Endothelial cell of umbilical vein (primary cell): ENCODE results near the gene SAMD4A. TPM values are rescaled to one million over a fixed set of nuclear protein-coding genes. Genes with fewer than 3 reads are reported as not detected.
A peak's percentile ranks its signal among the peaks of the same experiment; 100 is the strongest.

Experiments
- BruUV-seq: library from RNA; stranded (reverse); fragments of 400-500 nt; replicated peaks from 2 replicates; lab custom pipeline; 2021; lab: Mats Ljungman, UMichigan
- CTCF ChIA-PET: fragments of 300-600, 350-600 bp; sonication (Branson Sonifier 250); formaldehyde crosslinking; loops from one replicate; lab custom pipeline; 2021; ENCODE audit warnings: antibody characterized with exemption, inconsistent platforms; lab: Charles Lee
- POLR2A ChIA-PET: fragments of 300-600, 350-600 bp; sonication (Branson Sonifier 250); formaldehyde crosslinking; loops from one replicate; lab custom pipeline; 2021; ENCODE audit warnings: antibody characterized with exemption, inconsistent platforms; lab: Charles Lee
- DNase-seq: peaks from one replicate; pipeline ENCODE4 v3.0.0-alpha.2; 2011; ENCODE audit warnings: low read depth, low spot score
- FAIRE-seq: peaks from 2 replicates; lab custom pipeline; 2011; peaks lifted over from hg19 to GRCh38; lab: Jason Lieb, UNC
- H2AFZ ChIP-seq: 2 replicates; pipeline ENCODE4 v1.6.0; 2012; ENCODE audit warnings: low read depth, low read length, control low read depth, inconsistent platforms
- H3K27ac ChIP-seq: 2 replicates; pipeline ENCODE4 v1.5.1; 2011; ENCODE audit warnings: low read depth, mild to moderate bottlenecking, control low read depth, low read length, moderate library complexity; ENCODE audit not compliant: insufficient read depth
- H3K27me3 ChIP-seq, 2 experiments: 2 replicates each; pipeline versions ENCODE4 v1.6.0 to v1.6.1; 2011; ENCODE audit warnings: low read length in 2 of 2, mixed read lengths in 1 of 2; ENCODE audit not compliant: control insufficient read depth in 2 of 2, insufficient read depth in 2 of 2
- H3K36me3 ChIP-seq, 2 experiments: 2 replicates in 1 of 2; 3 replicates in 1 of 2; pipeline ENCODE4 v1.5.1; 2011; ENCODE audit warnings: low read length in 2 of 2, mild to moderate bottlenecking in 1 of 2, moderate library complexity in 1 of 2; ENCODE audit not compliant: control insufficient read depth in 2 of 2, insufficient read depth in 2 of 2; ENCODE audit errors: extremely low read depth in 1 of 2
- H3K4me1 ChIP-seq: 3 replicates; pipeline ENCODE4 v1.5.1; 2011; ENCODE audit warnings: mild to moderate bottlenecking, low read length; ENCODE audit not compliant: control insufficient read depth, insufficient read depth; ENCODE audit errors: extremely low read depth
- H3K4me2 ChIP-seq: 2 replicates; pipeline ENCODE4 v1.6.1; 2011; ENCODE audit warnings: low read length, control low read depth, mixed read lengths; ENCODE audit not compliant: insufficient read depth
- H3K4me3 ChIP-seq, 3 experiments: fragments of 200-600 bp in 1 of 3; sonication (generic), shearing (Covaris generic) in 1 of 3; replicated peaks in 1 of 3; 2 replicates each; pipeline ENCODE4 v1.5.1; 2011 to 2016; ENCODE audit warnings: control low read depth in 3 of 3, low read length in 3 of 3, mild to moderate bottlenecking in 2 of 3, inconsistent platforms in 1 of 3, low read depth in 1 of 3, moderate library complexity in 1 of 3; ENCODE audit not compliant: insufficient read depth in 1 of 3
- H3K79me2 ChIP-seq: 2 replicates; pipeline ENCODE4 v1.6.0; 2012; ENCODE audit warnings: low read length, inconsistent platforms; ENCODE audit not compliant: control insufficient read depth, insufficient read depth
- H3K9ac ChIP-seq: replicated peaks from 2 replicates; pipeline ENCODE3; 2011; ENCODE audit warnings: low read length, control low read depth; ENCODE audit not compliant: insufficient read depth; ENCODE audit errors: extremely low read depth
- H3K9me1 ChIP-seq: replicated peaks from 3 replicates; pipeline ENCODE4 v1.6.0; 2011; ENCODE audit warnings: mild to moderate bottlenecking, low read length; ENCODE audit not compliant: control insufficient read depth, insufficient read depth; ENCODE audit errors: extremely low read depth
- H3K9me3 ChIP-seq: replicated peaks from 2 replicates; pipeline ENCODE4 v1.5.1; 2012; ENCODE audit warnings: low read length, inconsistent platforms; ENCODE audit not compliant: control insufficient read depth, insufficient read depth
- H4K20me1 ChIP-seq: replicated peaks from 2 replicates; pipeline ENCODE3; 2011; ENCODE audit warnings: mild to moderate bottlenecking, low read length; ENCODE audit not compliant: control insufficient read depth, insufficient read depth; ENCODE audit errors: extremely low read depth
- CTCF ChIP-seq, 2 donors: IDR thresholded peaks; 1 replicate in 1 of 2; 2 replicates in 1 of 2; pipeline ENCODE4 v1.5.1; 2011; ENCODE audit warnings: low read length in 2 of 2, mild to moderate bottlenecking in 2 of 2, moderate library complexity in 2 of 2, control low read depth in 1 of 2, inconsistent platforms in 1 of 2, low read depth in 1 of 2; ENCODE audit not compliant: insufficient read depth in 1 of 2; ENCODE audit errors: extremely low read depth in 1 of 2
- FOS ChIP-seq: IDR thresholded peaks from 2 replicates; pipeline ENCODE4 v1.6.1; 2011; ENCODE audit warnings: mild to moderate bottlenecking, low read length, moderate library complexity, borderline replicate concordance; ENCODE audit not compliant: insufficient read depth
- JUN ChIP-seq: IDR thresholded peaks from 2 replicates; pipeline ENCODE4 v1.6.1; 2011; ENCODE audit warnings: borderline replicate concordance, low read depth; ENCODE audit not compliant: insufficient read length, insufficient read depth
- dilution Hi-C: fragments of 300-500 bp; cut with MboI; formaldehyde crosslinking; loops from one replicate; pipeline ENCODE4 v1.15.0; 2019; ENCODE audit warnings: low sequenced_read_pairs; ENCODE audit not compliant: extremely low pct_ligation_motif_present
- intact Hi-C: fragments of 100-400 bp; cut with micrococcal nuclease; formaldehyde crosslinking; loops from one replicate; pipeline ENCODE4 v1.10.0; 2022
- polyA plus RNA-seq, 4 experiments: library from polyadenylated mRNA; depleted of rRNA in 3 of 4; stranded (reverse) in 3 of 4; unstranded in 1 of 4; fragments of >200 nt; gene quantifications; 2 replicates each; pipeline versions ENCODE4 v1.2.1 to v1.2.3, GENCODE V29; 2011 to 2012; ENCODE audit warnings: missing spikeins in 1 of 4
- total RNA-seq: library from RNA; stranded (reverse); gene quantifications from 2 replicates; pipeline ENCODE4 v1.2.3, GENCODE V29; 2021

Gene SAMD4A
- total and polyA plus RNA-seq, 2 donors (not counting 3 experiments of a cell fraction or from before 2014, with no cell fraction given): 37.7 to 95.3 TPM

- peak; percentile 91 for FAIRE-seq
Measured at GRCh38 chr14:54691525-54692283, 124.8 kb downstream of the SAMD4A start.

More at GRCh38 chr14:54691525-54692283, 124.8 kb downstream of the SAMD4A start:
- Histone ChIP-seq H3K4me1 (peaks cover 18% of the 10 kb centered on the region), H3K9me1 (no peaks in the 10 kb centered on the region), H3K9me3 (no peaks in the 10 kb centered on the region), H3K79me2 (peaks cover 57% of the 10 kb centered on the region), H2AFZ (no peak overlapping the region), H3K27me3 (no peaks in the 10 kb centered on the region), H3K4me2 (no peak overlapping the region), H4K20me1 (no peaks in the 10 kb centered on the region), H3K27ac (peak overlapping the region; percentile 25), H3K9ac (no peak overlapping the region), H3K36me3 (no peaks in the 10 kb centered on the region), H3K4me3 (no peak overlapping the region)
- no TSS peak for BruUV-seq
- peak; percentile 82 for DNase-seq
- TF ChIP-seq FOS (no peak), CTCF (IDR thresholded peaks at IDR 0.05; ENCODE audit: extremely low read depth in 1 of 2, insufficient read depth in 1 of 2, low read depth in 1 of 2, low read length in 2 of 2) (peak; percentile 89 to 92), JUN (no peak)
- intact Hi-C loops: loop anchor here (1.0 to 5.0 kb wide), 5 partner anchors 31 to 184 kb away; partner anchors contain the start of gene CGRRF1
- ChIA-PET CTCF (interaction anchor here (0.6 to 2.7 kb wide), 31 partner anchors 9 to 1025 kb away, joined by 3 to 78 read pairs (median 5); partner anchors contain the start of gene SAMD4A), POLR2A (interaction anchor here (0.6 to 2.3 kb wide), 5 partner anchors 14 to 126 kb away, joined by 3 to 7 read pairs (median 4); partner anchors contain the start of gene SAMD4A)
- dilution Hi-C loops: no loop called here
